Tibial artery (tissue), 4 donors: ENCODE results near the gene TRIM39.
"Not testable (repeated sequence)": the region's sequence is repeated elsewhere in the genome, so short reads cannot be mapped to it uniquely, and the experiment has no call there.

Source experiments
- DNase-seq, 2 donors: peaks; one replicate each; pipeline ENCODE4 v3.0.0-alpha.2; 2019
- H3K27ac ChIP-seq, 2 donors: fragments of 200-600 bp; sonication (generic) in 1 of 2; 1 replicate in 1 of 2; 2 replicates in 1 of 2; pipeline ENCODE4 v1.5.1; 2018 to 2019; ENCODE audit warnings: mild to moderate bottlenecking in 1 of 2
- H3K27me3 ChIP-seq, 2 donors: fragments of 200-600 bp; sonication (generic) in 1 of 2; one replicate each; pipeline versions ENCODE4 v1.5.1 to v1.6.0; 2016 to 2019
- H3K36me3 ChIP-seq, 3 donors: fragments of 200-600 bp; sonication (generic) in 2 of 3; one replicate each; pipeline ENCODE4 v1.5.1; 2016 to 2019; ENCODE audit warnings: mild to moderate bottlenecking in 2 of 3
- H3K4me1 ChIP-seq, 4 donors: fragments of 200-600 bp; sonication (generic) in 2 of 4; 1 replicate in 3 of 4; 2 replicates in 1 of 4; pipeline ENCODE4 v1.5.1; 2016 to 2019
- H3K4me3 ChIP-seq, 2 donors: fragments of 200-600 bp; sonication (generic) in 1 of 2; 1 replicate in 1 of 2; 2 replicates in 1 of 2; pipeline ENCODE4 v1.5.1; 2018 to 2019; ENCODE audit warnings: mild to moderate bottlenecking in 2 of 2
- H3K9me3 ChIP-seq, 3 donors: fragments of 200-600 bp; sonication (generic) in 1 of 3; one replicate each; pipeline ENCODE4 v1.5.1; 2016 to 2019
- intact Hi-C: fragments of 100-400 bp; cut with DNase I; formaldehyde crosslinking; loops from one replicate; pipeline ENCODE4 v1.15.0; 2023; ENCODE audit warnings: low total_unique reads
- TF ChIP-seq, protein P1 (sequence below), 2 experiments: fragments of 200-600 bp in 1 of 2; fragments of 450-650 bp in 1 of 2; IDR thresholded peaks; one replicate each; pipeline ENCODE4 v1.5.1; 2017 to 2019; ENCODE audit warnings: antibody characterized with exemption in 2 of 2, mild to moderate bottlenecking in 1 of 2, moderate library complexity in 1 of 2

TRIM39 gene

DNA sequence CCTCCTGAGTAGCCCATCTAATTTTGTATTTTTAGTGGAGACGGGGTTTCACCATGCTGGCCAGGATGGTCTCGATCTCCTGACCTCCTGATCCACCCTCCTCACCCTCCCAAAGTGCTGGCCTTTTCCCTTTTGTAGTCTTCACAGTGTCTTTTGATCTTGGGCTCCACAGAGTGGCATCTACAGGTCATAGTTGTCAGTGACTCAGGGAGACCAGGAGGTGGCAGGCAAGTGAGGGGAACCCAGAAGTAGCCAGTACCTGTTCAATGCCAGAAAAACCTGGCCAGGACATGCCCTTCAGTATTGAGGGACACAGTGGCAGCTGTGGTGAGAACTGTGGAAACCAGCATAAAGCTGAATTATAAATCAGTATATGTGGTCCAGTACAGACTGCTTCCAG lies 37.9 kb downstream of the TRIM39 start:
- H3K4me1 ChIP-seq = no peaks in the 10 kb centered on the region
- peaks cover 0 to 57% of the 10 kb centered on the region in 2 donors for H3K27me3 ChIP-seq
- no peaks in the 10 kb centered on the region for H3K36me3 ChIP-seq
- no peaks in the 10 kb centered on the region for H3K9me3 ChIP-seq
- intact Hi-C loops = no loop called here
- TF ChIP-seq, protein P1, sequence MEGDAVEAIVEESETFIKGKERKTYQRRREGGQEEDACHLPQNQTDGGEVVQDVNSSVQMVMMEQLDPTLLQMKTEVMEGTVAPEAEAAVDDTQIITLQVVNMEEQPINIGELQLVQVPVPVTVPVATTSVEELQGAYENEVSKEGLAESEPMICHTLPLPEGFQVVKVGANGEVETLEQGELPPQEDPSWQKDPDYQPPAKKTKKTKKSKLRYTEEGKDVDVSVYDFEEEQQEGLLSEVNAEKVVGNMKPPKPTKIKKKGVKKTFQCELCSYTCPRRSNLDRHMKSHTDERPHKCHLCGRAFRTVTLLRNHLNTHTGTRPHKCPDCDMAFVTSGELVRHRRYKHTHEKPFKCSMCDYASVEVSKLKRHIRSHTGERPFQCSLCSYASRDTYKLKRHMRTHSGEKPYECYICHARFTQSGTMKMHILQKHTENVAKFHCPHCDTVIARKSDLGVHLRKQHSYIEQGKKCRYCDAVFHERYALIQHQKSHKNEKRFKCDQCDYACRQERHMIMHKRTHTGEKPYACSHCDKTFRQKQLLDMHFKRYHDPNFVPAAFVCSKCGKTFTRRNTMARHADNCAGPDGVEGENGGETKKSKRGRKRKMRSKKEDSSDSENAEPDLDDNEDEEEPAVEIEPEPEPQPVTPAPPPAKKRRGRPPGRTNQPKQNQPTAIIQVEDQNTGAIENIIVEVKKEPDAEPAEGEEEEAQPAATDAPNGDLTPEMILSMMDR (IDR thresholded peaks at IDR 0.05) = no peak
- no peak overlapping the region for H3K4me3 ChIP-seq
- no peak overlapping the region for H3K27ac ChIP-seq
- DNase-seq = no peak

DNA sequence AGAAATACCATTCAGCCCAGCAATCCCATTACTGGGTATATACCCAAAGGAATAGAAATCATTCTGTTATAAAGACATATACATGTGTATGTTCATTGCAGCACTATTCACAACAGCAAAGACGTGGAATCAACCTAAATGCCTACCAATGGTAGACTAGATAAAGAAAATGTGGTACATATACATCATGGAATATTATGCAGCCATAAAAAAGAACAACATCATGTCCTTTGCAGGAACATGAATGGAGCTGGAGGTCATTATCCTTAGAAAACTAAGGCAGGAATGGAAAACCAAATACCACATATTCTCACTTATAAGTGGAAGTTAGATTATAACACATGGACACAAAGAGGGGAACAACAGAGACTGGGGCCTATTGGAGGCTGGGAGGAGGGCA lies 42.6 kb downstream of the TRIM39 start:
- H3K36me3 ChIP-seq, H3K4me1 ChIP-seq, H3K4me3 ChIP-seq, DNase-seq, H3K27ac ChIP-seq, H3K9me3 ChIP-seq, intact Hi-C loops: not testable (repeated sequence)
- H3K27me3 ChIP-seq = peaks cover 0 to 32% of the 10 kb centered on the region in 2 donors

DNA sequence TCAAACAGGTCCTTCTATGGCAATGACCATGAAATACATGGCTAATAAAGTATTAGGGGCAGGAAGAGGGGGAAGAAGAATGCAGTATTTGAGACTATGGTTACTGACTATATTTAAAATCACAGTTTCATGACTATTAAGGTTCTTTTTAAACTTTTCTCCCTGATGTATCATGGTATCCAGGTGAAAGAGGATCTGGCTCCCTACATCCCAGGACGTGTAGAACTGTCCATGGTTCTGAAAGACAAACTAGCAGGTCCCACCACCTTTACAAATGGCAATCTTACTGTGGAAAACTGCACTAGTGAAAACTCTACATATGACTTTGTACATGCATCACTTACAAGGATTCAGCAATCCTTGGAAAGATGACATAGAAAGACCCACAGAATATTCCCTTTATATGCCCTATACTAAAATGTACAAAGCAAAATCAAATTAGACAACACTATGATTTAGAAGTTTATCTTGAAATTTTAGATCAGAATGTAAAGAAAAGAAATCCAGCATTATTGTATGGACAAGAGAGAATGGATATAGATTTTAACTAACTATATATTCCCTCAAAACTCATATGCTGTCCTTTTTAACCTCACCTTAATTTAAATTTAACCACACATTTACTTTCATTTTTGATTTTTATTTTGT lies 51.7 kb downstream of the TRIM39 start:
- intact Hi-C loops = no loop called here
- H3K27me3 ChIP-seq = peaks cover 0 to 19% of the 10 kb centered on the region in 2 donors
- TF ChIP-seq, protein P1 (IDR thresholded peaks at IDR 0.05) = no peak

DNA sequence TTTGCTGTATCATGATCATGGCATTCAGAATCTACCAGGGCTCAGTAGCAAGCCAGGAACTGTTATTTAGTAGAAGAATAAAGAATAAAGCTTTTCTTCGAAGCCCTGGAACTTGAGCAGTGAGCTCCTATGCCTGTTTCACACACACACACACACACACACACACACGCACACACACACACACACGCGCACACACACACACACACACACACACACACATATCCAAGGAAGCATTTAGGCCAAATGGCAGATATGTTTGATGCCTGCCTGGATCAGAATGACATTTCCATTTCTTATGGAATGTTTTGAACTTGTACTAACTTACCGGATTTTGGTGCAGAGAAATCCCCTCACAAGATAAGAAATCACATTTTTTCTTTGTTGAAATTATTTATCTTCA lies 53.7 kb downstream of the TRIM39 start:
- H3K27me3 ChIP-seq = peaks cover 0 to 27% of the 10 kb centered on the region in 2 donors
- H3K4me1 ChIP-seq = no peaks in the 10 kb centered on the region
- intact Hi-C loops = no loop called here

More for the DNA sequence above, 51.7 kb downstream of the TRIM39 start:
- DNase-seq = no peak
- H3K36me3 ChIP-seq = no peaks in the 10 kb centered on the region
- H3K4me1 ChIP-seq = no peaks in the 10 kb centered on the region
- no peak overlapping the region for H3K27ac ChIP-seq
- no peaks in the 10 kb centered on the region for H3K9me3 ChIP-seq
- no peak overlapping the region for H3K4me3 ChIP-seq

DNA sequence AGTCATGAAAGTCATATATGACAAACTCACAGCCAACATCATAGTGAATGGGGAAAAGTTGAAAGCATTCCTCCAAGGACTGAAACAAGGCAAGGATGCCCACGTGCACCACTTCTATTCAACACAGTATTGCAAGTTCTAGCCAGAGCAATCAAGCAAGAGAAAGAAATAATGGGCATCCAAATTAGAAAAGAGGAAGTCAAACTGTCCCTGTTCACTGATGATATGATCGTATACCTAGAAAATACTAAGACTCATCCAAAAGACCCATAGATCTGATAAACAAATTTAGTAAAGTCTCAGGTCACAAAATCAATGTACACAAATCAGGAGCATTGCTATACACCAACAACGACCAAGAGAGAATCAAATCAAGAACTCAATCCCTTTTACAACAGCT lies 59.4 kb downstream of the TRIM39 start:
- no peak for DNase-seq
- Histone ChIP-seq H3K4me3 (no peak overlapping the region), H3K27ac (no peak overlapping the region), H3K27me3 (peaks cover 0 to 19% of the 10 kb centered on the region in 2 donors), H3K36me3 (no peaks in the 10 kb centered on the region), H3K4me1 (no peaks in the 10 kb centered on the region), H3K9me3 (no peaks in the 10 kb centered on the region)
- TF ChIP-seq, protein P1 (IDR thresholded peaks at IDR 0.05) = no peak
- intact Hi-C loops = no loop called here

More for the DNA sequence above, 53.7 kb downstream of the TRIM39 start:
- H3K9me3 ChIP-seq = no peaks in the 10 kb centered on the region
- no peak for DNase-seq
- H3K4me3 ChIP-seq = no peak overlapping the region
- H3K36me3 ChIP-seq = no peaks in the 10 kb centered on the region
- H3K27ac ChIP-seq = no peak overlapping the region
- TF ChIP-seq, protein P1 (IDR thresholded peaks at IDR 0.05) = no peak

DNA sequence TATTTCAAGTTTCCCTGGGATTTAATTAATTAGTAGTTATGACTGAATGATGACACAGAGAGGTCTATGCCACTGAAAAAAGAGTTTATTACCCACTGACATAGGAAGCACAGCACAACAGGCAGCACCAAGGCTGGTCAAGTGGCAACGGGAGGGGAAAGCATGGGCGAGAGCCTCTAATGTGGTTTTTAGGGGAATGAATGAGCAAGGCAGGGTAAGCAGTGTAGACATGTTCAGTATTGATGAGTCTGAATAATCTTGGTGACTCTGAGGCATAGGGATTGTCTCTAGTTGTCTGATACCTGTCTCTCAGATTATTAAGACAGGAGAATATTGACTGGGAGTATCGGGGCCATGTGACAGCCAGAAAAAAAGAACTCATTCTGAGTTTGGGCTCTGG lies 64.5 kb downstream of the TRIM39 start:
- no peaks in the 10 kb centered on the region for H3K4me1 ChIP-seq
- intact Hi-C loops = loop anchor here (10.0 kb wide), 1 partner anchor 176 kb away; the partner anchor contains the start of gene TRIM26
- no peaks in the 10 kb centered on the region for H3K36me3 ChIP-seq
- no peak for DNase-seq
- H3K4me3 ChIP-seq = no peak overlapping the region
- no peak overlapping the region for H3K27ac ChIP-seq
- peaks cover 0 to 37% of the 10 kb centered on the region in 2 donors for H3K27me3 ChIP-seq
- no peaks in the 10 kb centered on the region for H3K9me3 ChIP-seq
- TF ChIP-seq, protein P1 (IDR thresholded peaks at IDR 0.05) = no peak
